HG03039 (cell line): ENCODE data around the gene CMAS.

Experiments
- ATAC-seq: cut with Tn5 transposase; IDR thresholded peaks from one replicate; pipeline ENCODE4 v1.9.1; 2021; ENCODE audit warnings: mild to moderate bottlenecking, moderate library complexity; ENCODE audit not compliant: unreplicated experiment

CMAS gene

GRCh38 chr12:22105542-22105941, 59.5 kb downstream of the CMAS start:
- ATAC-seq = no peak

GRCh38 chr12:22110176-22110575, 64.2 kb downstream of the CMAS start:
- no peak for ATAC-seq
